ENCODE measurements around the gene EFCAB6. TPM values are rescaled to one million over a fixed set of nuclear protein-coding genes. Genes with fewer than 3 reads are reported as not detected.

The EFCAB6 gene
- total RNA-seq, 1 donor from 2014 or later = 8.4 TPM

DNA sequence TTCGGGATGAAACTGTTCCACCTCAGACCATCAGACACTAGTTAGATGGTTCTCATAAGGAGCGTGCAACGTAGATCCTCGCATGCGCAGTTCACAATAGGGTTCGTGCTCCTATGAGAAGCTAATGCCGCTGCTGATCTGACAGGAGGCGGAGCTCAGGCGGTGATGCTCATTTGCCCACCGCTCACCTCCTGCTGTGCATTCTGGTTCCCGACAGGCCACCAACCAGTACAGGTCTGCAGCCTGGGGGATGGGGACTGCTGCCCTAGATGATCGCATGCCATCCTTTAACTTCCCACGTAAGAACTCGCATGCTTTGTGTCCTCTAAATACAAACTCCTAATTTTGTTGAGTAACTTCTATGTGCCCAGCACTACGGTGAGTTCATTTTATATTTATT lies 62.6 kb downstream of the EFCAB6 start:
- DNase-seq (ENCODE audit: low read depth) = no peak

DNA sequence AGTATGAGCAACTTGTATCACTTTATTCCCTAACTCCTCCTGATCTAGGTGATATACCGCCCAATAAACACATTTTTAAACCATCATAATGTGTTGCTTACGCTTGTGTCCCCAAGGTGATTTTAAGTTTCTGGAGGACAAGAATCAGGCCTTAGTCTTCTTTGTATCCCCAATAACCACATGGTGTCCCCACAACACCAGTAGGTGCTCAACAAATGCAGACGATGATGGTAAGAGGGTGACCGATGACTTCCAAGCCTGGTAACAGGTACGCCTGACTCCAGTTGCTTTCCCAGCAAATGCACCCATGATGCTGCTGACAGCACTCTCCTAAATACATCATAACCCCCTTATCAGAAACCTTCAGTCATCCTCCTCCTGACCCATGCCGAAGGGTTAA lies 64.2 kb downstream of the EFCAB6 start:
- DNase-seq (ENCODE audit: low read depth) = no peak

DNA sequence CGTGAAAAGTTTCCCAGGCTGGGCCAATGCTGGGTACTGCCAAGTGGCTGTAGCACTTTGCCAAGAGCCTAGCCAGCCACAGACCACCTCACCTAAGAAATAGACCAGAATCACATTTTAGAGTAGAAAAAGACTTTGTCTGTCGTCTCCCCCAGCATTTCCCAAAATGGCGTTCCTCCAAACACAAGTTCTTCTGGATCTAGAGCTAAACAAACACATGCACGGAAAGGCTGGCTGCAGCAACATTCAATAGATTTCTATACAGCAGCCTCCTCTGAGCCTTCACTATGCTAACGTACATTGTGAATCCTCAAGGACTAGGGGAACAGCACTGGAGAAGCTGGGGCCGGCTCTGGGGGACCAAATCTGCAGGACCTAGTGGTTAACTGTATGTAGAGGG lies 65.0 kb downstream of the EFCAB6 start:
- no peak for DNase-seq (ENCODE audit: low read depth)

DNA sequence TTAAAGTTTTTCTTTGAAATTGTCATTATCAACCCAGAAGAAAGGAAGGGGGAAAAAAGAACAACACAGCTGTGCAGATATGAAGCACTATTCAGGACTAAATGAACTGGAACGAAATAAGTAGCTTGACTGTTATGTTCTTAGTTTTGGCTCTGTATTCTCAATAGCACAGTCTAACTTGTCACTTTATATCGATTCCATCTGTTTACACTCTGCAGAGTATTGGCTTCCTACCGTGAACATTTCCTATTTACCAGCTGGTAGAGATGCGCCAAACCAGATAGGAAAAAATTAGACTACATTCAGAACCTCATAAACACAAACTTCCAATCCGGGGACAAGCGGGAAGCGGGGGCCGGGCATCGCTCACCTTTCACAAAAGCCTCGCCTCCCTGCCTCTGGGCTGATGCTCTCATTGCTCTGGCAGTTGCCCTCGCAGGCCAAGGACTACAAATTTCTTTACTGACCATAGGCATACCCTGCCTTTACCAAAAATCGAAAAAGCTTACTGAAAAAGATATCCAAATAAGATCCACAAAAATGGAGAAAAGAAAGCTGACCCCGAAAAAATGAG lies 66.2 kb downstream of the EFCAB6 start:
- DNase-seq (ENCODE audit: low read depth) = no peak

DNA sequence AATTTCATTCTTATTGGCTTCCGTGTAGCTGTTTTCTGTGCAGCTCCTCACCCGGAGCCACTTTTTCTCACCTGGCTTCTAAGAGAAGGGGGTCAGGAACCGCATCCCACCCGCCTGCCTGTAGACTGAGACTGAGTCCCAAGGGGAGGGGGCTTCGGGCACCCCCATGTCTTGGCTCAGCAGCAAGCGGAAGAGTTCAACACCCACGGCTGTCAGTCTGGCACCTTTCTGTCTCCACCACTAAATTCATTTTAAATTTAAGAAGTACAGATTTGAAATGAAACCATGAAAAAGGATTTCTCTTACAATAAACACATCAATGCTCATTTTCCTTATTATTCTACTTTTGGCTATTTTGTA lies 66.7 kb downstream of the EFCAB6 start:
- no peak for DNase-seq (ENCODE audit: low read depth)

DNA sequence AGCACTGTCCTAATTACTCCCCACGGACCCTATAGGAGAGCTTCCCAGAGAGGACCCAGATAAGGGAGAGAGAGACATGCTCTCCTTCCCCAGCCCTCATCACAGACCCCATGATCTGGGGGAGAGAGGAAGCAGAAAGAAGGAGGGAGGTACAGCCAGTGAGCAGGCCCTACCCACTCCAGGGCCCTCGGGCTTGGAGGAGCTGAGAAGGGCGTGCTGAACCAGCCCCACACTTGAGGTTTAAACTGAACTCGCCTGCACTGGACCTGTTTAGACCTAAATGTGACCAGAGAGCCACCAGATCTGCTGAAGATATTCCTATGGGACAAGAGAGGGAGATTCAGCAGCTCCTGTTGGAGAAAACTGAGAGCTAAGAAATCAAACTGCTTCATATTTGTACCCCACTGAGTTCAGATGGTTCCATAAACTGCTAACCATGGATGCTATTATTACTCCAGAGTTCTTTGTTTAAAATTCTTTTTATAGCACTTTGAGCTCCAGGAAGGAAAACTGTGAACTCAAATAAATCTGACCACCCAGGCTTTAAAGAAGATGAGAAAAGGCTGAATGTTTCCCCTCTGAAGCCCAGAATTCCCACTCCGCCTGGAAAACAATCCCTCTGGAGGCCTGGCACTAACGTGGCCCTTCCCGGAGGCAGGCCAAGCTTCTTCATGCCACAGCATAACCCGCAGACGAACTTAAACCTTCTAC lies 67.2 kb downstream of the EFCAB6 start:
- no peak for DNase-seq (ENCODE audit: low read depth)

DNA sequence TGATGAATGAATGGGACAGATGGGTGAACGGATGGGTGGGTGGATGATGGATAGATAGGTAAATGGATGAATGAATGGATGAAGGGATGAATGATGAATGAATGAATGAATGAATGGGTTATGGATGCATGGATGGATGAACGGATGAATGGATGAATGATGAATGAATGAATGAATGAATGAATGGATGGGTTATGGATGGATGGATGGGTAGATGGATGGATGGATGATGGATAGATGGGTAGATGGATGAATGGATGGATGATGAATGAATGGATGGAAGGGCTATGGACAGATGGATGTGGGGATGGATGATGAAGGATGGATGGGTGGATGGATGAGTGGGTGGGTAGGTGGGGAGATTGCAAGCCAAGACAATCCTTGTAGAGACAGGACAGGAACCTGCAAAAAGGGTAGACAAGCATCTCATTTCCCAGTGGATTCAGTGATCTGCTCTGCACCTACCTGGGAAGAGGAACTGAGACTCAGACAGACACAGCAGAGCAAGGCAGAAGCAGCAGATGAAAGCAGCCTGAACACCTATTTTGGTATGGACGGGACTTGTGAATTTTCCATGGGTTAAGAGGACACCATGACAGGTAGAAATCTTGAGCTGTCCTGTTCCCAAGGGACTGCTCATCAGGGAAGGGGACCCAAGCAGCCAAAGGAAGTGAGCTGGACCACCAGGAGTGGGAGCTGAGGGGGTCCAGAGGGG lies 68.0 kb downstream of the EFCAB6 start:
- DNase-seq (ENCODE audit: low read depth) = no peak

DNA sequence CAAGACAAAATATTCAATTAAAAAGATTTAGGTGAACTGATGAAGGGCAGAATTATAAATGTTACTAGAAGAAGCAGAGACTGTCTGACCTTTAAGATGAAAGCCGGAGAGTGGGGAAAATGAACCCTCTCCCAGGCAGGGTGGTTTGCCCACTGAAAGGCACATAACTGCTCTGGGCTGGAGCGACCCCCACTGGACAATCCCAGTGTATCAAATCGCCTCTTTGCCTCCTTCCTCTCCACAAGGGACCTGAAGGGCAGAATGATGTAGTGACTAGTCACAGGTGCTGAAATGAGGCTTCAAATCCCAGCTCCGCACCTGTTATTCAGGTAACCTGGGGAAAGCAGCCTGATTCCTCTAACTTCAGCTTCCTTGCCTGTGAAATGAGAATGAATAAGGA lies 69.0 kb downstream of the EFCAB6 start:
- no peak for DNase-seq (ENCODE audit: low read depth)

DNA sequence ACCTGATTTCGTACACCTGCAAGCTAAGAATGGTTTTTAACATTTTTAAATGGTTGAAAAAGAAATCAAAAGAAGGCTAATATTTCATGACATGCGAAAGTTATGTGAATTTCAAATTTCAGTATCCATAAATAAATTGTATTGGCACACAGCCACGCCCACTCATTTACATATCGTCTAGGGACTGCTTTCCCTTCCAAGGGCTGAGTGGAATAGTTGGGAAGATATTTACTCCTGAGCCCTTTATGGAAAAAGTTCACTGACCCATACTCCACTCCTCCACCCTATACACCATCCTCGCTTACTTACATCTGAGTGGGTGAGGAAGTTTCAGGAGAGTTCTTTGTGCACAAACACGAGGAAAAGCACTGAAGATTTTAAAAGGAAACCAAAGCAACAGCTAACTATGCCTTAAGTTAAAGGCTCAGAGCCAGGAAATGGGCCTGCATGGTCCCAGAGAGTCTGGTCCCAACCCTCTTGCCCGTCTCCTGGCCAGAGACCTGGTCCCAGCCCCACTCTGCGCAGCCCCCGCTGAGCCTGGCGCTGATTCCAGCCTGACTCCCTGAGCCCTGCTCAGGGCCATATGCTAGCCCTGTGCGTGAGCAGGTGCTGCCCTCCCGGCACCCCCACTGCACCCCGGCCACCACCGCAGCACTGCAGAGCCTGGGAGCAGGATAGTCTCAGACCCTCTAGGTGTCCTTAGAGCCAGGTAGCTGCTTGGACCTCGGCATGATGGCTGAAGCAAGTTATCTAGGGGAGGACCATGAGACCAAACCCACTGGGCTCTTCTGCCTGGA lies 69.8 kb downstream of the EFCAB6 start:
- no peak for DNase-seq (ENCODE audit: low read depth)

DNA sequence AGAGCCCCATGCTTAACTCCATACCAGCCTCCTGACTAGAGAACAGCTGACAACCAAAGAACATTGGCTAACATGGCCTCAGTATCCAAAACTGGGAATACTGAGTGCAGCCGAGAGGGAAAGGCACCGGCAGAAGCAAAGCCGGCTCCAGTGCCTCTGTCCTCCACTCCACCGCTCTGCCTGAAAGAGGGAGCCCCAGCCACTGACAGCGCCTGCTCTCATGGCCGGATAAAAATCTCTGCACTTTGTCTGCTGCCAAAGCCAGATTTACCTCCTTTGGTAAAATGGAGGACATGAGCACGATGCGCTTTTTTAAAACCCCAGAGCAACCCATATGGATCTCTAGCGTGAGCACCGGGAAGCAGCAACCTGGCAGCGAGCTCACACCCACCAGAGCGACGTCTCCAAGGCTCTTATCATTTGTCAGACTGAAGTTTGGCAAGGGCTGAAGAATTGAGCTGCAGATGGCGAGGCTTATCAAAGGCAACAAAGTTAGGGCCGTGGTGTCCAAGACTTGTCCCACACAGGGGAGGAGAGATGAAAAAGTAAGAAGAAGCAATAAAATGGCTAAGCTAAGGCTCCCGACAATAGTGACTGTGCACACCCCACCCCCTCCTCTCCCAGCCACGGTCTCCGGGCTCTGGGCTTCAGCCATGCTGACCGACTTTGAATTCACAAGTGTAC lies 71.4 kb downstream of the EFCAB6 start:
- no peak for DNase-seq (ENCODE audit: low read depth)

DNA sequence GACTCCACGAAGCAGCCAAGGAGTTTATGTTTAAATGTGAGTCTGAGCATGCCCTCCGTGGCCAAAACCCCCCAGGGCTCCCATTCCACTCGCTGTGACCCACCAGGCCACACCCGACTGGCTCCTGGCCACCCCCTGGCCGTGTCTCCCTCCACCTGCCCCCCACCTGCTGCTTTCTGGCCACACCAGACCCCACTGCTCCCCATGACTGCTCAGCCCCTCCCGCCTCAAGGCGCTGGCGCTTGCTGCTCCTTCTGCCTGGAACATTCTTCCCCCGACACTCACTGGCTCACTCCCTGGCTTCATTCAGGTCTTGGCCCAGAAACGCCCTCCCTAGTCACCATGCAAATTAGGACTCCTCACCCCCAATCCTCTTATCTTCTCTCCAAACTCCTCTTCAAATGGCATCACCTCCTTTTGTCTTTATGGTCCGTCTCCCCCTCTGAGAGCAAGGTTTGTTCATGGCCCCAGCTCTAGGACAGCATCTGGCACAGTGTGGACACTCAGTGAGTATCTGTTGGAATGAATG lies 72.2 kb downstream of the EFCAB6 start:
- no peak for DNase-seq (ENCODE audit: low read depth)

DNA sequence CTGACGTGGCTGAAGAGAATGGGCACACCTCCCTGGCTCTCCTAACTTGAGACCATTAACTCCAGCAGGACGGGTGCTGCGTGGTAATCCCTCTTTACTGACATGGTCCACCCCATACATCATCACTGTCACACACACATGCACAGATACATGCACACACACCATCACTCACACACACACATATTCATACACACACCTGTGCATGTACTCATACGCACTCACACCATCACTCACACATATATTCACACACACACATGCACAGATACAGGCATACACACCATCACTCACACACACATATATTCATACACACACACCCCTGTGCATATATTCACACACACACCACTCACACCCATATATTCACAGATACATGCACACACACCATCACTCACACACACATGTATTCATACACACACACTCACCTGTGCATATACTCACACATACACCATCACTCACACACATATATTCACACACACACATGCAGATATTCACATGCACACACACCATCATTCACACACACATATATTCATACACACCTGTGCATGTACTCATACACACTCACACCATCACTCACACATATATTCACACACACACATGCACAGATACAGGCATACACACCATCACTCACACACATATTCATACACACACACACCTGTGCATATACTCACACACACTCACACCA lies 74.8 kb downstream of the EFCAB6 start:
- no peak for DNase-seq (ENCODE audit: low read depth)

DNA sequence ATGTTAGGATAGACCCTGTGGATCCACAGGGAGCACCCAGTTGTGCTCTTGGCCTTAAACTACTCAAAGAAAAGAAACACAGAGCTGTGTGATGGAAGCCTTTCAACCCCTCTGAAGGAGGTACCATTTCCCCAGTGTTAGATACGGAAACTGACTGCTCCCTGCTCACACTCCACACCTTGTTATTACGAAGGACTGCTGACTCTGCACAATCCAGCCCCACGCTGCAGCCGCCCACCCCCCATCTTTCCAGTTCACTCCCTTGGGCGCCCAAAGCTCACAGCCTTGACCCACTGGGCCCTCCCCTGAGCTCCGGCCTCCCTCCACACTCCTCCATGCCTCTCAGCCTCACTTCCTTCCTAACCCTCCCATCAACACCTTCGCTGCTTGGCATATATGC lies 75.5 kb downstream of the EFCAB6 start:
- no peak for DNase-seq (ENCODE audit: low read depth)

DNA sequence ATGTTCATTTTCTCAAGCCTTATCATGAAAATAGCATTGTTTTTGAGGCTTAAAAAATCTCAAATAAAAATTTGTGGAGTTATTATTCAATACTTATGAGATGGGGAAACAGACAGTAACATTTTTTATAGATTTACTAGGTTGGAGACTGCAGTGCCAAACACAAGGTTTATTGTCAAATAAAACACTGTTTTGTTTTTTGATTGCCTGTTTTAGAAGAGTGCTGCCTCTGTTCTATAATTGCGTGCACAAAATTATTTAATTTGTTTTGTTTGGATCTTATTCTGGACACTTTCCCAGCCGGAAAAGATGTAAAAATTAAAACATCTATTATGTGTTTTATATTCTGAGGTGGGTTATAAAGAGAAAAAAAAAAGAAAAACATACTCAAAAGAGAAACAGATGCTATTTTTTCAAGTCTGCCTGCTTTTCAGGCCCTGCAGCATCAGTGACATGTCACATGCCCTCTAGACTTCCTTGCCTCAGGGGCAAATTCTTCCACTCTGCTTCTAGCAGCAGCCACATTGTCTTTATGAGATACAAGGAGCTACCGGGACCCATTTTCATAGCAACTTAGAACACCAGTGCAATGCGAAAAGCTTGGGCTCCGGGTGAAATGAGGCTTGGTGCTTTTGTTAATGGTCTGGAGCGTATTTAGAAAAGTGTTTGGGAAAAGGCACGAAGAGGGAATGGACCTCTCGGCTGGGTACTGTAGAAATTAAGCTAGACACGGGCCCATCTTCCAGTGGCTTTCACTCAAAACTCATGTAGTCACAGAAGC lies 77.5 kb downstream of the EFCAB6 start:
- no peak for DNase-seq (ENCODE audit: low read depth)

DNA sequence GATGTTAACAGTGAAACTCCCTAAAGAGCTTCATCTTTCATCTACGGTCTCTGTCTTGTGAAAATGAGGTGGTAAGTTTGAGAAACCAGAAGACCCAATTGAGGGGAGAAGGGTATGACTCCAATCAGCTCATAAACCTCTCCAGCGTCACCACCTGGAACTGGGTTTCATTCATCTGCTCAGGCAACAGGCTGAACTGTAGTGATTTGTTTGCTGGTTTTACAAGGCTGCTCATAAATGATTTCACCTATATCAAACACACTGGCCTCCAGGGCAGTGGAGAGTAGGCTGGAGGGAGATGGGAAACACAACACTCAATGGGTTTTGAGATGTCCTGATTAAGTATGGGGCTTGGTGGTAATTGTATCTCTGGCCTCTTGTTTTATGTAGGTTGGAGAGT lies 79.0 kb downstream of the EFCAB6 start:
- no peak for DNase-seq (ENCODE audit: low read depth)

DNA sequence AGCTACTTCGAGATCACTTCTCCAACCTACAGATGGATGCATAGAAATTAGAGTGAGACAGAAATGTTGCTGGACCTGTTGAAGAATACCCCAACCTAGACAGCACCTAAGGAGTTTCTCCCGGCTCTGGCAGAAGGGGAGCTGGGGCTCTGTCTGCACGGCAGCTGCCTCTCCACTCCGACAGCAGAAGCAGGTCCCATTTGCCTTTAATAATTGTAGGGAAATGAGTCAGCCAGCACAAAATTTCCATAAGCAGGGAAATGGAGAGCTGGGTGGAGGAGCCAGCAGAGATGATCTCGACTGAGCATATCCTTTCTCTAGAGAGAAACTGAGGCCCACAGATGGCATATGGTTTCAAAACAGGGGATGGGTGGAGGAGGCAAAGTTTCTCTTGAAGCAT lies 80.1 kb downstream of the EFCAB6 start:
- DNase-seq (ENCODE audit: low read depth) = no peak

DNA sequence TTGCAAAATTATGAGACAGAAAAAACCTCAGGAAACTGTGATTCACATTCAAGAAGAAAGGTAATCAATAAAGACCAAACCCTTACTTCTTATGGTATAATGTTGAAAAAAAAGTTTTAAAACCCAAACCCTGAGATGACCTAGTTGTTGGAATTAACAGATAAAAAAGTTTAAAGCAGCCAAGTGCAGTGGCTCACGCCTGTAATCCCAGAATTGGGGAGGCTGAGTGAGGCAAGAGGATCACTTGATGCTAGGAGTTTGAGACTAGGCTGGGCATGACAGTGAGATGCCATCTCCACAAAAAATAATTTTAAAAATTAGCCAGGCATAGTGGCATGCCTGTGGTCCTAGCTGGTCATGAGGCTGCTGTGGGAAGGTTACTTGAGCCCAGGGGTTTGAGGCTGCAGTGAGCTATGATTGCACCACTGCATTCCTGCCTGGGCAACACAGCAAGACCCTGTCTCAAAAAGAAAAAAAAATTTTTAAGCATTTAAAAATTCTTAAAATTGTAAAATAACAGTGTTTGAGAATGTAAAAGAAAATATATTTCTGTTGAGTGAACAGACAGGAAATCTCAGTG lies 85.1 kb downstream of the EFCAB6 start:
- no peak for DNase-seq (ENCODE audit: low read depth)

DNA sequence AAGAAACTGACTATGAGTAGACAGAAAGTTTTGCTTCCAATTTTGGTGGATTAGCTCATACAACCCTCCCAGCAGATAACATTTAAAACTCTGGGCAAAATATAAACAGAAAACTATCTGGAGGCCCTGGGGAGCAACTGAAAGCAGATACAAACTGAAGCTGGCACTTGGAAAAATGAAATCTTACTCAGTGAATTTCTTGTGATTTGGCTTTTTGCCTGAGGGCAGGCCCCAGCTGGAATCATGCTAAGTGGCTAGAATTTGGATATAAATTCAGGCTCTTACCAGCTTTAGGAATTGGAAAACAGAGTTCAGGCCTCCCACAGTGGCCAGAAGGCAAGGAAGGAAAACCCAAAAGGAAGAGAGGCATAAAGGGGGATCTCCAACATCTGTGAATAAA lies 85.8 kb downstream of the EFCAB6 start:
- DNase-seq (ENCODE audit: low read depth) = no peak

DNA sequence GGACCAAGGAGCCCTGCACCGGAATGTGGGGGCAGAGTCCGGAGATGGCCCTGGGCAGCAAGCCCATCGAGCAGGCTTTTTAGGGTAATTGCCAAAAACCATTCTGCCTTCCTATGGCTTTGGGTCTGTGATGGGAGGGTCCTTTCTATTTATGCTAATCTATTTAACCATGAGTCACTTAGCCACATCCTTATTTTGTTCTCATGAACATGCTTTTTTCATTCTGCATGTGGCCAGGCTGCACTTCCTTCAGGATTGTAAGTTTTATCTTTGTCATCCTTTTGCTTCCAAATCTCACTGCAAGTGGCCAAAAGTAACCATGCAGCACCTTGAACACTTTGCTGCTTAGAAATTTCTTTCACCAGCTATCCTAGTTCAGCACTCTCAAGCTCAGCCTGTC lies 88.3 kb downstream of the EFCAB6 start:
- DNase-seq (ENCODE audit: low read depth) = no peak

DNA sequence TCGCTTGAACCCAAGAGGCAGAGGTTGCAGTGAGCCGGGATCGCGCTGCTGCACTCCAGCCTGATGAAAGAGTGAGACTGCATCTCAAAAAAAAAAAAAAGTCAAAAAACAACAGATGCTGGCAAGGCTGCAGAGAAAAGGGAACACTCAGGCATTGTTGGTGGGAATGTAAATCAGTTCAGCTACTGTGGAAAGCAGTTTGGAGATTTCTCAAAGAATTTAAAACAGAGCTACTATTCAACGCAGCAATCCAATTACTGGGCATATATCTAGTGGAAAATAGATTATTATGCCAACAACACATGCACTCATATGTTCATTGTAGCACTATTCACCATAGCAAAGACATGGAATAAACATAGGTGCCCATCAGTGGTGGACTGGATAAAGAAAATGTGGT lies 89.7 kb downstream of the EFCAB6 start:
- no peak for DNase-seq (ENCODE audit: low read depth)

Measured in renal cortical epithelial cell (primary cell).